CD4-positive, alpha-beta T cell treated with Interleukin-21 for 1 hour (primary cell): ENCODE measurements around the gene B4GALT5.
A peak's percentile ranks its signal among the peaks of the same experiment; 100 is the strongest.

ENCODE experiments used
- DNase-seq: peaks from one replicate; pipeline ENCODE4 v3.0.0-alpha.2; 2020

The B4GALT5 gene

DNA sequence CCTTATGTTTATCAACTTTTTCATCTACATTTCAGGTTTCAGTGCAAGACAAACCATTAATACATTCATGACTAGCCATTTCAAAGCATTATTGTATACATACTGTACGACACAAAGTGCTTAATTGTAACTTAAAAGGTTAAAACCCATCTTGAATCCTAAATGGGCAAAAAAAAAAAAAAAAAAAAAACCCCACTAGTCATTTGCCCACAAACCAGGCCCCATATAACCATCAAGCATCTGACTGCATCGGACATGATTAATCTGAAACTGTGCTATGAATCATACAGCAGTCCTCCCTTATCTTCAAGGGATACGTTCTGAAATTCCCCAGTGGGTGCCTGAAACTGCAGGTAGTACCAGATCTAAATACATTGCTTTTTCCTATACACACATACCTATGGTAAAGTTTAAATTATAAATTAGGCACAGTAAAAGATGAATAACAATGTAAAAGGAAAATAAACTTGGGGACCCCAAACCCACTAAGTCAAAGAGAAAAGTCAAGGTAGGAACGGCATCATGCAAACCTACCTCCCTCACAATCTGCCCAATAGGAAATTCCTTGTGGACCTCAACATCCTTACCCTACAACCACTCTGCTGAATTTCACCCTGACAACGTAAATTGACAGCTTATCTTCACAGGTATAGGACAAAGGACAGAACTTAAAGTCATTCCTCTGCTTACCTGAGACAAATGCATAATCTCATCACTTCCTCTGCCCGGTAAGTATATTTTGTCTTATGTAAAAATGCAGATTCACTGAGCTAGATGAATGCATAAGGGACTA lies 14.3 kb downstream of the B4GALT5 start:
- DNase-seq: peak; percentile 39

DNA sequence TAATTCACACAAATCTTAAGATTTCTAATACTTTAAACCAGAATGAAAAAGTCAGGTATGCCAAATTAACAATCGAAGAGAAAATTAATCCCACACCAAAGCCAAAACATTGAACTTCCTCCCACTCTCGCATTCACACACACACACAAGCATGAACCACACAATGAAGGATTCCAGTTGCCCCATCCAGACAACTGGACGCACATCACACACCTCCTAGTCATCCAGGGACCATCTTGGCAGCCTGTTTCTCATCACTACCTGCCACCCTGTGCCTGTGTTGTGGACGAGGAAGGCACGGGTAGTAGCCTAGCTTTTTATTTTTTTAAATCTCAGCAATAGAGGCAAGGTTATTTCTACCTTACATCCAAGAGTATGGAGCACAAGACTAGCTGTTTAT lies 15.2 kb downstream of the B4GALT5 start:
- no peak for DNase-seq

DNA sequence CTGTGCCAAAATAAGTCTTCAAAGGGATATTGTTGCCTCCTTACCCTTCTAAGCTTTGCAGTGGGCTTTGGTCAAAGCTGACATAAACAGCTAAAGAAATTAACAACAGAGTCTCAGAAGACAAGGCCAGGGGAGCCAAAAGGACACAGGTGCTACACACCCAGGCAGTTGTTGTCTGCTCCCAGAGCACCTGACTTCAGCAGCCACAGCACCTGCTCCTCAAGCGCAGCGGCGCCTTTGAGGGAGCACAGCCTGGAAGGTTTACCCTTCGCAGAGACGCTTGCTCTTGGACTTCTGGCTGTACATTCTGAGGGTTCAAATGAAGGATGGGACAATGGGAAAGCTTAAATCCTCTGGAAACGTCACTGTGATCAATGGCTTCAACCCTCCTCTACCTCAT lies 16.6 kb downstream of the B4GALT5 start:
- DNase-seq: no peak

DNA sequence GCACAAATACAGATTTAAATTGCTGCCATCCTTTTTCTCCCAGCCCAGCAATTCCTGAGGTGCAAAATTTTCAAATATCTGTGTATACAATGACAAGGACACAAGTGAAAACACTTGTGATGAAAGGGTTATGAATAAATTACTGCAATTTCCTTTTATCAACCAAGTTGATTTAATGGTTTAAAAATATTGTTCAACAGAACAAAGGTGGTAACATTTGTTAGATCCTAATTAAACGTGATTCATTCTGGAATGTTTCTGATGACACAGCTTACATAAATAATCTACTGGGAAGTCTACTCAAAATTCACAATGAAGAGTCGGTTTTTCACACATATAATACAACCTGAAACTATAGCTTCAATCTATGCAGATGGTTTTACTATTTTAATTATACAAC lies 17.1 kb downstream of the B4GALT5 start:
- DNase-seq: no peak

DNA sequence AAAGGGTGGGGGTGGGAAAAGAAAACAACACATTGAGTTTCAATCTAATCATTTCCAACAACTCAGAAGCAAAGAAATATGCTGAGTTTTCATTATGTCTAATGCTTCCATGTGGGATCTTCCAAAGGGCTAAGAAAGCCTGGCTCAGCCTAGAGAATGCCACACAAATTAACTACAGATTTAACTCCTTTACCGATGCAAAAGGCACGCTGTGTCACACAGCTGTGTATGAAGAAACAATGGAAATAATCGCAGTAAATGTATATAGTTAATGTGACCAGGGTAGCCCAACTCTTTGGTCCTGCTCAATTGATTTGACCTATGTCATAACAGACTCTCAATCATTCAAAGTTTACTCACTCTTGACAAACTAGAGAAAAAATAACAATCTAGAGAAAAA lies 17.8 kb downstream of the B4GALT5 start:
- DNase-seq: no peak

DNA sequence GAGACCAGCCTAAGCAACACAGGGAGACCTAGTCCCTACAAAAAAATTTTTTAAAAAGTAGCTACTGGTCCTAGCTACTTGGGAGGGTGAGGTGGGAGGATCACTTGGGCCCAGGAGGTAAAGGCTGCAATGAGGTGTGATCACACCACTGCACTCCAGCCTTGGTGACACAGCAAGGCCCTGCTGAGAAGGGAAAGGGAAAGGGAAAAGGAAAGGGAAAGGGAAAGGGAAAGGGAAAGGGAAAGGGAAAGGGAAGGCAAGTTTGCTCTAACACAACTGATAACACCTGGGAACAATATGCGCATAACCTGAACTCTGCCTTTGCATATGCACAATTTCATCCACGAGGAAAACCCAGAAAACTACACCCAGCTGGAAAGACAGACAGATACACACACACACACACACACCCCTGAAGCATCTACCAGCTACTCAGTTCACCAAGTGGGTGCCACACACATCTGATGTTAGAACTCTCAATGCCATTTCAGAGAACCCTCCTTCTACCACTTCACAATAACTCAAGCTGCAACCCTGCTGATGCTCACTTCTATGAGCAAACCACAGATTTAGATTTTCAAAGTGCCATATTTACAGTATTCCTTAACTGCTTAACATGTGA lies 19.1 kb downstream of the B4GALT5 start:
- no peak for DNase-seq

DNA sequence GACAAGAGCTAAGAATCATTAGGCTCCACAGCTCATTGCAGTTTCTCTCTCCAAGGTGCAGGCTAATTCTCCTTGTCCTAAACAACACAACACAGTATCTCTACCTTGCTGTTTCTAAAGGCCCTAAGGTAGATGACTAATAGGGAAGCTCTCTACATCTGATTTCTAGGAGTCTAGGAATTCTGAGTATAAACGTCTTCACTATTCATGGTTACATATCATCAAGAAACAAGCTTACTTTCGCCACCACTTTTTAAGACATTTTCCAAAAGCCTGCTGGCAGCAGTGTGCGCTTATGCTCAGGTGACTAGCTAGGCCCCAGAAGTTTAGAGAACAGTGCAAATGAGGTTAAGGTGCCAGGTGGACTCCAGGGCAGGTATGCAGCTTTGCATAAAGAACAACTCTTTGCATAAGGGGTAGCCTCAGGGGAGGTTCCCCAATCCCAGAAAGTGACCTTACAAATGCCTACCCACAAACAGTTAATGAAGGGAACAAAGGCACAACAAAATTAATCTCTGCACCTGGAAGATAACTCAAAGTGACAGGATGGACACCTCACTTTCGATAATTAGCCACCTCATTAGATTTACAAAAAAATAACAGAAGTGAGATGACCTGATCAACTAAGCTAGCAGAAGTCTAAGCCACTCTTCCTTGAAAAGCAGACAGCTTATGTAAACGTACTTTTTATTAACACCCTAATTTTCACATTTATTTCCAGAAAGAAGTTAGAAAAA lies 20.1 kb downstream of the B4GALT5 start:
- DNase-seq: no peak

DNA sequence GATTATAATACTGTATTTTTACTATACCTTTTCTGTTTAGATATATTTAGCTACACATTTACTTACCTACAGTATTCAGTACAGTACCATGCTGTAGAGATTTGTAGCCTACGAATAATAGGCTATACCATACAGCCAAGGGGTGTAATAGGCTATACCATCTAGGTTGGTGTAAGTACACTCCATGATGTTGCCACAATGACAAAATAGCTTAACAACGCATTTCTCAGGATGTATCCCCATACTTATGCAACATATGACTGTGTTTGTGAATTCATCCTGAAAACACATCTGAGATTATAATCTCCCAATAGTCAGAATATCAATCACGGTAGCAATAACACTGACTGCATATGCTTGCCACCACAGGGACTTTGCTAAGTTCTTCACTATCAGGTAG lies 20.7 kb downstream of the B4GALT5 start:
- no peak for DNase-seq

DNA sequence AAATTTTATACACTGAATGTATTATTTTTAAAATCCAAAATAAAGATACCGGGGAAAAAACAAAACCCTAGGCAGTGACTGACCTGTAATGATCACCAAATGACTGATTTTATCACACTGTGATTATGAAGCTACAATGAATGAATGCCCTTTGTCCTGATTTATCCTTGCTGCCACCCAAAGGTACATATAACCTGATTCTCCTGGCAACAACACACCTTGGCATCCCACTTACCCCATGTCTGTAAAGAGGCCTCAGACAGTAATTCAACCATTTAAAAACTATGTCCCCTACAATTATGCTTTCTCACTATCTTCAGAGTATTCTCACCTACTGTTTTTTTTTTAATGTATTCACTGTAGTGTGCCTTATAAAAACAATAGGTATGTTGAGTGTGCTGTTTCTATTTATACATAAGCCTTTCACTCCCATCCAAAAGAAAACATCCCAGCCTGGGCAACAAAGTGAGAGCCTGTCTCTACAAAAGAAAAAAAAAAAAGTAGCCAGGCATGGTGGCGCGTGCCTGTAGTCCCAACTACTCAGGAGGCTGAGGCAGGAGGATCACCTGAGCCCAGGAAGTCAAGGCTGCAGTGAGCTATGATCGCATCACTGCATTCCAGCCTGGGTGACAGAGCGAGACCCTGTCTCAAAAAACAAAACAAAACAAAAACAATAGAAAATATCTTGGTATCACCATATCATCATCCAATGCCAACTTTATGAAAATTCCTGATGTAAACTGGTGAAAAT lies 21.7 kb downstream of the B4GALT5 start:
- DNase-seq: no peak

DNA sequence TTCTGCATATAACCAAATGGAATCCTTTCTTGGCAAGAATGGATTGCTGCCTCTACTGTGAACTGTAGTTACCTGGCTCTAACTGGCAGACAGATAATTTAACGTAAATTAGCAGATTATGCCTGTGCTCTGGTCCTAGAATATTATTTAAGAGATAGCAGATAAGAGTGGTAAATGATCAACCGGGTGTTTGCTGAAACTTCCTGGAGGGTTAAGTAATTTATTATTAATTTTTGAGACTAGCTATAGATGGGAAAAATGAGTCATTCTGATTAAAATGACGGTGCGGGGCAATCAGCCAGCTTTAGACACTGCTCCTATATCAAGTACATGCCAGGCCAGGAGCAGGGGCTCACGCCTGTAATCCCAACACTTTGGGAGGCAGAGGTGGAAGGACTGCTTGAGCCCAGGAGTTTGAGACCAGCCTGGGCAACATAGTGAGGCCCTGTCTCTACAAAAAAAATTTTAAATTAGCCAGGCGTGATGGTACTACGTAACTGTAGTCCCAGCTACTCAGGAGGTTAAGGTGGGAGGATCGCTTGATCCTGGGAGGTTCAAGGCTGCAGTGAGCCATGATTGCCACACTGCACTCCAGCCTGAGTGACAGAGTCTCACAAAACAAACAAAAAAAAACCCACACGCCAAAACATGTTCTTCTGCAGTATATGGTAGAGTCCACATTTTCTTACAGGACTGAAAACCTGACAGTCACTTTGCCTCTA lies 22.6 kb downstream of the B4GALT5 start:
- DNase-seq: no peak

DNA sequence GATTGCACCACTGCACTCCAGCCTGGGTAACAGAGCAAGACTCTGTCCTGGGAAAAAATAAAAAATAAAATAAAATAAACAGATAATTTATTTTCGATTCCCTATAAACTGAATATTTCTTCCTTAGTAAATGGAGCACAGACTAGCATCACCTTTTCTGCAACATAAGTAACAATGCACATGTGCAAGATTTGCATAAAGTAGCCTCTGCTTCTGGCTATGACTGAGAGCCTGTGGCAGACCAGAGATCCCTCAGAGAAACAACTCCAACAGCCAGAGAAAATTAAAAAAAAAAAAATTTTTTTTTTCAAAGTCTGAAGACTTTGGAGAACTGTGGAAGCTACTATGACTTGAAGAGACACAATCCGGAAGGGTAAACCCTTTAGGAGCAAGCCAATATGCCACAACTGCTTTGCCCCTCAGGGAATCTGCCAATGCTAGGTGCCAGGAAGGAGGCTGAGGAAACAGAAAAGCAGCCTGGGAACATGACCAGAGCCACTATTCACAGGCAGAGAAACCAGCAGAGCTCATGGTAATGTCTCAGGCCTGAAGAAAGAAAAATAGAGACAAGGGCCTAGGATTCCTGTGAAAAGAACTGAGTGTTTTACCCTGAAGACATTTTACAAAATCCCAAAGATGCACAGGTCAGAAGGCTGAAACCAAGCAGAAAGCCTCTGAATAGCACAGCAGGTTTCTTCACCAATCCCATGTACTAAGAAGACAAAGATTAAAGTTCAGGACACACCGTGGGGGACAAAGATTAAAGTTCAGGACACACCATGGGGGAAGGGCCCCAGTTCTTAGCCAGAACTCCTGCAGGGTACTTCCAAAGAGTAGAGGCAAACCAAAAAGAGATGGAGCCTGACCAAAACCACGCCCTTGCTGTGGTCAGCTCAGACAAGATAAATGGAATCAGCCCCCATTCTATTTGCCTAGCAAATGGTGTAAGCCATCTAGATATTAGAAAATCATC lies 25.8 kb downstream of the B4GALT5 start:
- DNase-seq: no peak

DNA sequence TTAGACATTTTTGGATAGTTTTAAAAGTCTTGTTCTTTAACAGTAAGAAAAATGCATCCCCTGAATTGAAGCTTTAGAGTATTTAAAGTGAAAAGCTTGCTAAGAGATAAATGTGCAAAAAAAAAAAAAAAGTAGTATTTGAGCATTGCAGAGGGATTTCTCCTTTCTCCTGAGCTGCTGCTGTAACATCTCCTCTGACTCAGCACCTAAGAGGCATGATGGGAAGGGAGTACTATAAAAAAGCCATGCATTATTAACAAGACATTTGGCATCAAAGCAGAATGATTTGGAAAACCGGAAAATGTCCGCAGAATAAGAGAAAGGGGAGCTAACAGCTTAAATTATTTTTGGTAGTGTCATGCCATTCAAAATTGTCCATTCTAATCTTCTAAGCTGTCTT lies 27.9 kb downstream of the B4GALT5 start:
- DNase-seq: no peak

DNA sequence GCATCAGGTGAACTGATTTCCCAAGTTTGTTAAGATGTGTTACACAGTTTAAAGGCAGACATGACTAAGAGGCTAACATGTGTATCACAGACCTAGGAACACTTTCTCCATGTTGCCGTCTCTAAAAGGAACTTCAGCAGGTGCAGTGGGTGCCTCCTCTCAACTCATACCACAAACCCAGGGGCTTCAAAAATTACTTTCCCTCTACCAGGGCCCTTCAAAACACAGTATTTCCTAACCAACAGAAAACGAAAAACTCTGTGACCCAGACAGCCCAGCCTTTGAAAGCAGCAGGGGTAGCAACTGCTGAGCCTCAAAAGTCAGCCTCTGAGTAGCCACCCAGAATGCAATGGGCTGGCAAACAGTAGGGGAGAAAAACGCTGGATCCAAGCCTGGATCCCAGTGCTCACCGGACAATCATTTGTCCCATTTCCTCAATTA lies 28.5 kb downstream of the B4GALT5 start:
- DNase-seq: no peak

DNA sequence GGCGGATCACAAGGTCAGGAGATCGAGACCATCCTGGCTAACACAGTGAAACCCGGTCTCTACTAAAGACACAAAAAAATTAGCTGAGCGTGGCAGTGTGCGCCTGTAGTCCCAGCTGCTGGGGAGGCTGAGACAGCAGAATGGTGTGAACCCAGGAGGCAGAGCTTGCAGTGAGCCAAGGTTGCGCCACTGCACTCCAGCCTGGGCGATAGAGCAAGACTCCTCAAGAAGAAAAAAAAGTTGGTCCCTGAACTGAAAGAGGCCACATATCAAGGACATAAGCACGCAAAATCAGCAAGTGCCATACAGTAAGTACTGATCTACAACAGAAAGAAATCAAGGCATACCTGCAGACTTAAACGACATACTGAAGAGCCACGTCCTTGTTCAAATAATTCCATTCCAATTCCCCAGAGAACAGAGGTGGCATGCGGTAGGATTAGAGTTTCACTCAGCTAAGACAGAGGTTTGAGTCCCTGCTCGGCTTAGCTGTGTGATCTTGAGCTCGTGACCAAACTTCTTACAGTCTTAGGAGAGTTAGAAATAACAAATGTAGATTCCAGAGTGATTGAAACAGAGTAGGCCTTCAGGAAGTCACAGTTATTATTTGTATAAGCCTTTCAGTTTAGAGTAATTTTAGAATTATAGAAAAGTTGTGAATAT lies 29.2 kb downstream of the B4GALT5 start:
- DNase-seq: no peak

DNA sequence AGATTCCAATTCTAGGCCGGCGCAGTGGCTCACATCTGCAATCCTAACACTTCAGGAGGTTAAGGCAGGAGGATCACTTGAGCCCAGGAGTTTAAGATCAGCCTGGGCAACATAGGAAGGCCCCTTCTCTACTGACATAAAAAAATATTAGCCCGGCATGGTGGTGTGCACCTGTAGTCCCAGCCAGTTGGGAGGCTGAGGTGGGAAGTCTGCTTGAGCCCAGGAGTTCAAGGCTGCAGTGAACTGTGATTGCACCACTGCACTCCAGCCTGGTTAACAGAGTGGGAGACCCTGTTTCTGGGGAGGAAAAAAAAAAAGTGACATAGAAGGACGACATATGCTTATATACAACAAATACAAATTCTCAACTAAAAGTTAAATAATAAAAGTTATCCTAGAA lies 30.9 kb downstream of the B4GALT5 start:
- no peak for DNase-seq

DNA sequence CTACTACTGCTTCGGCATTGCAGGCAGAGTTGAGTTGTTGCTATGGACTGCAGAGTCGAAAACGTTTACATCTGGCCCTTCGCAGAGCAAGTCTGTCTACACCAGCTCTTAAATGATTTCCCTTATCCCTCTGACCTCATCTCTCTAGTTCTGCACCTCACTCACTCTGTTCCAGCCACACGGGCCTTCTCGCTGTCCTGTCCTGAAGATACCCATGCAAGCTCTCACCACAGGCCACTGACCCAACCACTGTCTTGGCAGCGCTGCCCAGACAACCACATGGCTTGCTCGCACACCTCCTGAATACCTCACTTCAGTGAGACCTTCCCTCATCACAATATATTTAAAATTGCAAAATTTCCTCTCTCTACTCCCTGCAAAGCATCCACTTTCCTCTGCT lies 31.4 kb downstream of the B4GALT5 start:
- no peak for DNase-seq

DNA sequence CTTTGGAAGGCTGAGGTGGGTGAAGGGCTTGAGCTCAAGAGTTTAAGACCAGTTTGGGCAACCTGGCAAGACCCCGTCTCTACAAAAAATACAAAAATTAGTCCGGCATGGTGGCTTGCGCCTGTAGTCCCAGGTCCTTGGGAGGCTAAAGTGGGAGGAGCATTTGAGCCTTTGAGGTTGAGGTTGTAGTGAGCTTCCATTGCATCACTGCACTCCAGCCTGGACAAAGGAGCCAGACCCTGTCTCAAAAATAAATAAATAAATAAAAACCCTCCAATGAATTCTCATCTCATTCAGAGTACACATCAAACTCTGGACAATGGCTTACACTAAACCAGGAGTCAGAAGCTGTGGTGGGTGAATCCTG lies 31.8 kb downstream of the B4GALT5 start:
- no peak for DNase-seq

DNA sequence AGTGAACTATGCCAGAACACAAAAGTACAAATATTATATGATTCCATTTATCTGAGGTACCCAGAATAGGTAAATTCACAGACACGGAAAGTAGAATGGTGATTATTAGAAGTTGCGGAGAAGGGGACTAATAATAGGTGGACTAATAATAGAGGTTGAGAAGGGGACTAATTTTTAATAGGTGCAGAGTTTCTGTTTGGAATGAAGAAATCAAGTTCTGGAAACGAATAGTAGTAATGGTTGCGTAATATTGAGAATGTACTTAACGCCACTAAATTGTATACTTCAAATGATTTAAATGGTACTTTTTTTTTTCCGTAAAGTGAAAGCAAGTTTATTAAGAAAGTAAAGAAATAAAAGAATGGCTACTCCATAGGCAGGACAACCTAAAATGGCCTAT lies 33.2 kb downstream of the B4GALT5 start:
- no peak for DNase-seq

DNA sequence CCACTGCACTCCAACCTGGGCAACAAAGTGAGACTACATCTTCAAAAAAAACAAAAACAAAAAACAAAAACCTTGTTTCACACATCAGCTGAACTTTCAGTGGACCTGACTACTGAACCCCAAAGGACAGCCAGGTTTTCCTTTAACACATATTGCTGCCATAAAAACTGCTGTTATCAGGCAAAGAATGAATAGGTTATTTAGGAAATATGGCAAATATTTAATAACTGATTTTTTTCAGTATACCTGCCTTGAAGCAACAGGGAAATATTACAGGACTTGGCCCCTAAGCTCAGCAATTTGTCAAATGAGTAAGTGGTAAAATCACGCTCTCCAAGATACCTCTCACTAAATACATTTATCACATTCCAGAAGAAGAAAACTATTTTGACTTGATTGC lies 34.0 kb downstream of the B4GALT5 start:
- DNase-seq: no peak

DNA sequence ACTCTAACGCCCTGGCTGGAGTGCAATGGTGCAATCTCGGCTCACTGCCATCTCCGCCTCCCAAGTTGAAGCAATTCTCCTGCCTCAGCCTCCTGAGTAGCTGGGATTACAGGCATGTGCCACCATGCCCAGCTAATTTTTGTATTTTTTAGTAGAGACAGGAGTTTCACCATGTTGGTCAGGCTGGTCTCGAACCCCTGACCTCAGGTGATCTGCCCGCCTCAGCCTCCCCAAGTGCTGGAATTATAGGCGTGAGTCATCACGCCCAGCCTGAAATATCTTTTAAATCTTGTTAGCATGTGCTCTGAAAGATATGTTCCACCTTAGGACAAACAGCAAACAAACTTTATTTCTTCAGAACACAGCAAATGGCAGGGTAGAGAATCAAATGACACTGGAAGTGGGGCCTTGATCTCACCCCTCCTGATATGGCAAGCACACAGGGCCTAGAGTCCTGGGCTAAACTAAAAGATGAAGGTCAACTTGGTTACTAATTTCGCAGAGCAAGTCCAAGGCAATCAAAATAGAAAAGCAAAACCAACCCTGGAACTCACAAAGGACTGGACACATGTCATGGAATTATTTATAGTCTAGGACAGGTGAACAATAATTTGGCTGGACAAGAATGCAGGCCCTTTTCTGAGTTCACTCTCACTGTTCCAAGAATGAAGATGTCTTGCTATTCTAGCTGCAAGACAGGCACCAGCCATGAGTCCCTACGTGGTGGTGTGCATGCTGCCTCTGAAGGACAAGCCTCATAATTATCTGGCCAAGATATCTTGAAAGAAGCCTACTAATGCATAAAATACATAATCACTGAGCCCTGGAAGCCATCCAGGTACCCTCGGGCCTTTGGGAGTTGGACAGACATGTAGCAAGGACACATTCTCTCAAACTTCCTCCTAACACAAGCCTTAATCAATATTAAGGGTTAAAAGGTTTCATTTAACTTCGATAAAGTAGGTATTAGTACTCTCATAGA lies 35.6 kb downstream of the B4GALT5 start:
- no peak for DNase-seq
